ENCODE measurements around the gene SHANK1.

GRCh38 chr19:50694815-50695145 is 24.8 kb downstream of the SHANK1 start:
- TF ChIP-seq HOXD13 (CRISPR knock-in tag; IDR thresholded peaks at IDR 0.05; ENCODE audit: borderline replicate concordance) (no peak), ZNF561 (tag by site-specific recombination; IDR thresholded peaks at IDR 0.05; ENCODE audit: borderline replicate concordance) (no peak), CTCF (tag by site-specific recombination; IDR thresholded peaks at IDR 0.05) (no peak), ZNF664 (tag by site-specific recombination; IDR thresholded peaks at IDR 0.05) (no peak), ZNF514 (tag by site-specific recombination; IDR thresholded peaks at IDR 0.05) (no peak), PATZ1 (tag by site-specific recombination; IDR thresholded peaks at IDR 0.05) (no peak)
